Mesenchymal stem cell (in vitro differentiated cells and primary cell): ENCODE measurements around the gene CLIC1.

Experiments
- DNase-seq: peaks from one replicate; pipeline ENCODE4 v3.0.0-alpha.2; 2013
- H2AFZ ChIP-seq: one replicate; pipeline ENCODE4 v1.6.1; 2013; ENCODE audit warnings: low read depth, mild to moderate bottlenecking, control low read depth, inconsistent platforms, low read length, moderate library complexity
- H2AK5ac ChIP-seq: 2 replicates; pipeline ENCODE4 v1.6.1; 2013; ENCODE audit warnings: low read length, moderate library complexity, mild to moderate bottlenecking, inconsistent platforms; ENCODE audit not compliant: severe bottlenecking
- H2BK120ac ChIP-seq: one replicate; pipeline ENCODE4 v1.6.1; 2013; ENCODE audit warnings: low read depth, mild to moderate bottlenecking, inconsistent platforms, low read length, moderate library complexity
- H2BK12ac ChIP-seq, 2 experiments: one replicate each; pipeline ENCODE4 v1.6.1; 2013; ENCODE audit warnings: inconsistent platforms in 2 of 2, low read length in 2 of 2, mild to moderate bottlenecking in 2 of 2, moderate library complexity in 2 of 2, control low read depth in 1 of 2
- H2BK15ac ChIP-seq: one replicate; pipeline ENCODE4 v1.6.1; 2013; ENCODE audit warnings: mild to moderate bottlenecking, low read depth, inconsistent platforms; ENCODE audit not compliant: poor library complexity, severe bottlenecking
- H2BK5ac ChIP-seq: 2 replicates; pipeline ENCODE4 v1.6.1; 2013; ENCODE audit warnings: low read depth, mild to moderate bottlenecking, low read length, control low read depth, inconsistent platforms; ENCODE audit not compliant: poor library complexity, severe bottlenecking
- H3K14ac ChIP-seq, 2 experiments: one replicate each; pipeline ENCODE4 v1.6.1; 2013; ENCODE audit warnings: inconsistent platforms in 2 of 2, low read length in 2 of 2, control low read depth in 1 of 2, mild to moderate bottlenecking in 1 of 2, moderate library complexity in 1 of 2
- H3K18ac ChIP-seq, 2 experiments: one replicate each; pipeline ENCODE4 v1.6.1; 2013; ENCODE audit warnings: inconsistent platforms in 2 of 2, low read length in 2 of 2, control low read depth in 1 of 2, low read depth in 1 of 2, mild to moderate bottlenecking in 1 of 2
- H3K23ac ChIP-seq, 2 experiments: one replicate each; pipeline ENCODE4 v1.6.1; 2013; ENCODE audit warnings: inconsistent platforms in 2 of 2, low read length in 2 of 2, mild to moderate bottlenecking in 2 of 2, moderate library complexity in 2 of 2, control low read depth in 1 of 2
- H3K27ac ChIP-seq: 2 replicates; pipeline ENCODE4 v1.5.1; 2013; ENCODE audit warnings: mild to moderate bottlenecking, moderate library complexity, low read length, control low read depth, inconsistent platforms; ENCODE audit not compliant: poor library complexity, severe bottlenecking
- H3K27me3 ChIP-seq, 2 experiments: 2 replicates each; pipeline versions ENCODE4 v1.6.1 to v1.7.0; 2013; ENCODE audit warnings: low read length in 2 of 2, mild to moderate bottlenecking in 2 of 2, moderate library complexity in 2 of 2, control low read depth in 1 of 2, inconsistent platforms in 1 of 2; ENCODE audit not compliant: control insufficient read depth in 1 of 2, insufficient read depth in 1 of 2
- H3K36me3 ChIP-seq, 2 experiments: 2 replicates each; pipeline versions ENCODE4 v1.6.1 to v1.7.0; 2013; ENCODE audit warnings: low read length in 2 of 2, control low read depth in 1 of 2, inconsistent platforms in 1 of 2, low read depth in 1 of 2, mild to moderate bottlenecking in 1 of 2; ENCODE audit not compliant: insufficient read depth in 2 of 2, control insufficient read depth in 1 of 2
- H3K4ac ChIP-seq, 2 experiments: one replicate each; pipeline ENCODE4 v1.6.1; 2013; ENCODE audit warnings: inconsistent platforms in 2 of 2, low read length in 2 of 2, mild to moderate bottlenecking in 2 of 2, moderate library complexity in 2 of 2, control low read depth in 1 of 2, low read depth in 1 of 2
- H3K4me1 ChIP-seq: 2 replicates; pipeline ENCODE4 v1.6.1; 2013; ENCODE audit warnings: low read depth, low read length, control low read depth; ENCODE audit not compliant: control insufficient read depth, insufficient read depth
- H3K4me2 ChIP-seq: 2 replicates; pipeline ENCODE4 v1.6.1; 2013; ENCODE audit warnings: low read length, mild to moderate bottlenecking, inconsistent platforms; ENCODE audit not compliant: poor library complexity, severe bottlenecking
- H3K4me3 ChIP-seq, 2 experiments: 2 replicates each; pipeline versions ENCODE4 v1.5.1 to v1.7.0; 2013; ENCODE audit warnings: low read length in 2 of 2, mild to moderate bottlenecking in 2 of 2, control low read depth in 1 of 2, low read depth in 1 of 2; ENCODE audit not compliant: insufficient read depth in 1 of 2
- H3K79me1 ChIP-seq: replicated peaks from 2 replicates; pipeline ENCODE4 v1.6.1; 2013; ENCODE audit warnings: mild to moderate bottlenecking, control low read depth, low read length, inconsistent platforms; ENCODE audit not compliant: poor library complexity, severe bottlenecking
- H3K9ac ChIP-seq: 2 replicates; pipeline ENCODE4 v1.7.0; 2013; ENCODE audit warnings: mild to moderate bottlenecking, low read length, moderate library complexity
- H3K9me3 ChIP-seq: 2 replicates; pipeline ENCODE4 v1.7.0; 2013; ENCODE audit warnings: mild to moderate bottlenecking, low read length; ENCODE audit not compliant: control insufficient read depth
- H4K8ac ChIP-seq: one replicate; pipeline ENCODE4 v1.6.1; 2013; ENCODE audit warnings: inconsistent platforms, mild to moderate bottlenecking, low read length, moderate library complexity
- H4K91ac ChIP-seq: one replicate; pipeline ENCODE4 v1.6.1; 2013; ENCODE audit warnings: mild to moderate bottlenecking, low read length, inconsistent platforms
- WGBS: methylation state at CpG from one replicate; pipeline ENCODE4 v1.1.7; 2013; ENCODE audit warnings: mixed read lengths; 5-methylcytosine and 5-hydroxymethylcytosine counted together

CLIC1 gene

GRCh38 chr6:31722173-31722572 lies 14.2 kb downstream of the CLIC1 start:
- H3K23ac ChIP-seq: no peak overlapping the region
- H3K36me3 ChIP-seq: peaks cover 17 to 26% of the 10 kb centered on the region in 2 experiments
- no peak overlapping the region for H2AK5ac ChIP-seq
- H3K9ac ChIP-seq: no peak overlapping the region
- no peaks in the 10 kb centered on the region for H3K9me3 ChIP-seq
- no peak overlapping the region for H2BK120ac ChIP-seq
- no peak overlapping the region for H2BK15ac ChIP-seq
- no peak overlapping the region for H3K27ac ChIP-seq
- H2BK5ac ChIP-seq: no peak overlapping the region
- no peak overlapping the region for H2BK12ac ChIP-seq
- no peak overlapping the region for H3K4me3 ChIP-seq
- H3K4me2 ChIP-seq: no peak overlapping the region
- H3K79me1 ChIP-seq: peaks cover under 1% of the 10 kb centered on the region
- DNase-seq: no peak
- no peak overlapping the region for H2AFZ ChIP-seq
- peaks cover 0 to 10% of the 10 kb centered on the region in 2 experiments for H3K27me3 ChIP-seq
- H3K4ac ChIP-seq: no peak overlapping the region
- no peak overlapping the region for H4K91ac ChIP-seq
- no peak overlapping the region for H4K8ac ChIP-seq
- H3K14ac ChIP-seq: no peak overlapping the region
- no peak overlapping the region for H3K18ac ChIP-seq
- H3K4me1 ChIP-seq: no peaks in the 10 kb centered on the region
- 92% methylated on average over 3 of the region's 3 CpGs for WGBS

- peaks cover 0 to 10% of the 10 kb centered on the region in 2 experiments for H3K27me3 ChIP-seq
- no peak within 1 kb of the TSS for H3K4me2 ChIP-seq
- H3K14ac ChIP-seq: no peak within 1 kb of the TSS
- no peaks in the 10 kb centered on the region for H3K9me3 ChIP-seq
- H4K91ac ChIP-seq: no peak within 1 kb of the TSS
- H2AFZ ChIP-seq: no peak within 1 kb of the TSS
- no peak within 1 kb of the TSS for H2BK15ac ChIP-seq
- DNase-seq: no peak
- H3K4me3 ChIP-seq: no peak within 1 kb of the TSS
- H3K9ac ChIP-seq: no peak within 1 kb of the TSS
- no peak within 1 kb of the TSS for H3K23ac ChIP-seq
- no peak within 1 kb of the TSS for H2BK120ac ChIP-seq
- no peak within 1 kb of the TSS for H2BK5ac ChIP-seq
- 87% methylated on average over 4 of the region's 4 CpGs for WGBS
- H2AK5ac ChIP-seq: no peak within 1 kb of the TSS
- no peak within 1 kb of the TSS for H2BK12ac ChIP-seq
- peaks cover 10 to 21% of the 10 kb centered on the region in 2 experiments for H3K36me3 ChIP-seq
- H4K8ac ChIP-seq: no peak within 1 kb of the TSS
- H3K18ac ChIP-seq: no peak within 1 kb of the TSS
- H3K27ac ChIP-seq: no peak within 1 kb of the TSS
- H3K79me1 ChIP-seq: no peaks in the 10 kb centered on the region
- no peak within 1 kb of the TSS for H3K4ac ChIP-seq
- no peaks in the 10 kb centered on the region for H3K4me1 ChIP-seq
These were observed 14.8 kb downstream of the CLIC1 start, which contains the start of gene LY6G6C for GRCh38 chr6:31721351-31722020. Gene LY6G6C (minus strand): TSS chr6:31721746. CDS start chr6:31721679, 67 bp downstream.

- Histone ChIP-seq H3K36me3 (peaks cover 0 to 15% of the 10 kb centered on the region in 2 experiments), H2BK15ac (no peak overlapping the region), H3K4me3 (no peak overlapping the region), H2AFZ (no peak overlapping the region), H3K4me2 (no peak overlapping the region), H3K27ac (no peak overlapping the region), H2BK12ac (no peak overlapping the region), H3K9me3 (no peaks in the 10 kb centered on the region), H3K79me1 (no peaks in the 10 kb centered on the region), H4K8ac (no peak overlapping the region), H2BK5ac (no peak overlapping the region), H2BK120ac (no peak overlapping the region), H2AK5ac (no peak overlapping the region), H3K4me1 (no peaks in the 10 kb centered on the region), H3K4ac (no peak overlapping the region), H3K18ac (no peak overlapping the region), H3K14ac (peak overlapping the region in 1 of 2 experiments; percentile 11), H3K9ac (no peak overlapping the region), H3K27me3 (peaks cover 0 to 13% of the 10 kb centered on the region in 2 experiments), H3K23ac (no peak overlapping the region), H4K91ac (no peak overlapping the region)
- WGBS: 95% methylated on average over 5 of the region's 5 CpGs
- DNase-seq: no peak
These were observed 16.0 kb downstream of the CLIC1 start for GRCh38 chr6:31720196-31720770.

GRCh38 chr6:31719001-31719400 lies 17.3 kb downstream of the CLIC1 start:
- H2BK5ac ChIP-seq: no peak overlapping the region
- H2BK120ac ChIP-seq: no peak overlapping the region
- H3K9me3 ChIP-seq: no peaks in the 10 kb centered on the region
- peaks cover 0 to 6% of the 10 kb centered on the region in 2 experiments for H3K36me3 ChIP-seq
- H2BK15ac ChIP-seq: no peak overlapping the region
- no peak overlapping the region for H3K18ac ChIP-seq
- no peak overlapping the region for H3K4me2 ChIP-seq
- no peak overlapping the region for H2BK12ac ChIP-seq
- H3K27me3 ChIP-seq: peaks cover 6 to 21% of the 10 kb centered on the region in 2 experiments
- no peak overlapping the region for H4K91ac ChIP-seq
- no peak overlapping the region for H3K14ac ChIP-seq
- DNase-seq: no peak
- H3K9ac ChIP-seq: no peak overlapping the region
- 79% methylated on average over 5 of the region's 6 CpGs for WGBS
- no peaks in the 10 kb centered on the region for H3K79me1 ChIP-seq
- no peaks in the 10 kb centered on the region for H3K4me1 ChIP-seq
- H2AK5ac ChIP-seq: no peak overlapping the region
- H3K23ac ChIP-seq: no peak overlapping the region
- H2AFZ ChIP-seq: no peak overlapping the region
- H3K27ac ChIP-seq: no peak overlapping the region
- H3K4ac ChIP-seq: no peak overlapping the region
- no peak overlapping the region for H3K4me3 ChIP-seq
- no peak overlapping the region for H4K8ac ChIP-seq
